H1 (cell line): ENCODE data around the gene HK2. TPM values are rescaled to one million over a fixed set of nuclear protein-coding genes. Genes with fewer than 3 reads are reported as not detected.

ENCODE experiments used
- CBX5 ChIP-seq: fragments of 300-800, 300-1000 bp; sonication (generic); IDR thresholded peaks from 2 replicates; pipeline ENCODE4 v1.7.1; 2016; ENCODE audit warnings: antibody characterized with exemption, low read length, low read depth
- CHD2 ChIP-seq: IDR thresholded peaks from 2 replicates; pipeline ENCODE4 v1.6.1; 2012; ENCODE audit warnings: low read length, improper control_type of control experiment
- FOSL1 ChIP-seq: IDR thresholded peaks from 2 replicates; pipeline ENCODE4 v1.6.1; 2011; ENCODE audit warnings: mild to moderate bottlenecking, low read depth, low read length, moderate library complexity; ENCODE audit not compliant: insufficient read depth
- GTF2F1 ChIP-seq: IDR thresholded peaks from 2 replicates; pipeline ENCODE4 v1.6.1; 2012; ENCODE audit warnings: low read depth, low read length, improper control_type of control experiment, borderline replicate concordance
- SAP30 ChIP-seq: fragments of 300-600 bp; sonication (generic); IDR thresholded peaks from 2 replicates; pipeline ENCODE4 v1.7.1; 2012; ENCODE audit warnings: low read length, moderate library complexity, mild to moderate bottlenecking, inconsistent platforms; ENCODE audit not compliant: insufficient read depth, insufficient replicate concordance
- SIRT6 ChIP-seq: IDR thresholded peaks from one replicate; pipeline ENCODE4 v1.7.1; 2012; ENCODE audit warnings: low read length, inconsistent platforms
- TAF7 ChIP-seq: optimal IDR thresholded peaks from 2 replicates; pipeline ENCODE3; 2011; ENCODE audit warnings: low read depth, mild to moderate bottlenecking, inconsistent platforms, low read length, moderate library complexity, borderline replicate concordance
- polyA plus RNA-seq, 7 experiments: library from polyadenylated mRNA; depleted of rRNA in 3 of 7; stranded (reverse) in 5 of 7; unstranded in 2 of 7; fragments of >200 nt in 5 of 7; fragments of 200-250 nt in 2 of 7; gene quantifications; 1 replicate in 5 of 7; 2 replicates in 1 of 7; 4 replicates in 1 of 7; pipeline versions ENCODE4 v1.2.1 to v1.2.3, GENCODE V29; 2011 to 2013; ENCODE audit warnings: missing spikeins in 2 of 7, mixed read lengths in 2 of 7
- total RNA-seq: library from RNA; stranded (reverse); fragmentation: NEBNext Ultra II Directional; extraction: Animal tissue kit (Norgen Biotek cat#: 25700); gene quantifications from 2 replicates; pipeline ENCODE4 v1.2.1, GENCODE V29; 2021

The HK2 gene
- total and polyA plus RNA-seq, 2 of the 8 experiments (the other 6 are each of a cell fraction or from before 2014, with no cell fraction given), result 22.1 to 61.9 TPM

- TF ChIP-seq FOSL1 (no peak), SIRT6 (no peak), GTF2F1 (no peak), CBX5 (no peak), CHD2 (no peak), SAP30 (no peak), TAF7 (no peak)
These were observed 26.2 kb downstream of the HK2 start (continued) for GRCh38 chr2:74860079-74860478.
